GM18868 (cell line): ENCODE measurements around the gene GABPB1.

Source experiments
- ATAC-seq: cut with Tn5 transposase; IDR thresholded peaks from one replicate; pipeline ENCODE4 v1.9.1; 2021; ENCODE audit warnings: mild to moderate bottlenecking, moderate library complexity; ENCODE audit not compliant: unreplicated experiment

Gene GABPB1

GRCh38 chr15:50246631-50247030 lies 108.4 kb downstream of the GABPB1 start:
- ATAC-seq = no peak

- no peak for ATAC-seq
These were observed 109.9 kb downstream of the GABPB1 start for GRCh38 chr15:50244959-50245624.

- ATAC-seq = no peak
These were observed 110.8 kb downstream of the GABPB1 start for GRCh38 chr15:50244153-50244552.

- ATAC-seq = no peak
These were observed 113.1 kb downstream of the GABPB1 start for GRCh38 chr15:50241684-50242450.

- ATAC-seq = no peak
These were observed 116.7 kb downstream of the GABPB1 start for GRCh38 chr15:50238255-50238654.

- no peak for ATAC-seq
These were observed 118.6 kb downstream of the GABPB1 start for GRCh38 chr15:50236433-50236832.

GRCh38 chr15:50235794-50236193 lies 119.2 kb downstream of the GABPB1 start:
- ATAC-seq = no peak

- no peak for ATAC-seq
These were observed 120.2 kb downstream of the GABPB1 start for GRCh38 chr15:50234764-50235163.

GRCh38 chr15:50233192-50233736 lies 121.7 kb downstream of the GABPB1 start:
- ATAC-seq = no peak

- no peak for ATAC-seq
These were observed 122.2 kb downstream of the GABPB1 start for GRCh38 chr15:50232791-50233190.

GRCh38 chr15:50231761-50232160 lies 123.2 kb downstream of the GABPB1 start:
- ATAC-seq = no peak

- ATAC-seq = no peak
These were observed 125.7 kb downstream of the GABPB1 start for GRCh38 chr15:50229336-50229735.

- ATAC-seq = no peak
These were observed 126.1 kb downstream of the GABPB1 start for GRCh38 chr15:50228866-50229265.

- ATAC-seq = no peak
These were observed 127.9 kb downstream of the GABPB1 start for GRCh38 chr15:50227076-50227475.

- no peak for ATAC-seq
These were observed 129.1 kb downstream of the GABPB1 start for GRCh38 chr15:50225938-50226337.
